NCI-H1105 treated with DMSO at 0.1 percent for 48 hours (cell line): ENCODE results near the gene GTPBP6.
"Not testable (repeated sequence)": the region's sequence is repeated elsewhere in the genome, so short reads cannot be mapped to it uniquely, and the experiment has no call there.

Experiments used
- DNase-seq: peaks from one replicate; lab custom pipeline; 2025; lab: John Stamatoyannopoulos, UW

GTPBP6 gene

DNA sequence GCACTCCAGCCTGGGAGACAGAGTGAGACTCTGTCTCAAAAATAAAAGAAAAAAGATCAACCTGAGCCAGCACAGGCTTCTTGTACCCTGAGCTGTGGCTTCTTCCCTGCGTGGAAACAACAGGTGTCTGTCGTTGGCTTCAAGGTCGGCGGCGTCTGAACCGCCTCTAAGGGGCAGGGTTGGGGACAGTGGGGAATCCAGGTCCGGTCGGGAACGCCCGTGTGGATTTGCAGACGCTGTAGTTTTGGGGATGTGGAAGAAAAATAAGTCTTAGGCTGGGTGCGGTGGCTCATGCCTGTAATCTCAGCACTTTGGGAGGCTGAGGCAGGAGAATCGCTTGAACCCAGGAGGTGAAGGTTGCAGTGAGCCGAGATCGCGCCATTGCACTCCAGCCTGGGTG lies 54.6 kb downstream of the GTPBP6 start:
- DNase-seq, result not testable (repeated sequence)

GRCh38 chrX:262381-262909 lies 56.2 kb downstream of the GTPBP6 start:
- no peak for DNase-seq

DNA sequence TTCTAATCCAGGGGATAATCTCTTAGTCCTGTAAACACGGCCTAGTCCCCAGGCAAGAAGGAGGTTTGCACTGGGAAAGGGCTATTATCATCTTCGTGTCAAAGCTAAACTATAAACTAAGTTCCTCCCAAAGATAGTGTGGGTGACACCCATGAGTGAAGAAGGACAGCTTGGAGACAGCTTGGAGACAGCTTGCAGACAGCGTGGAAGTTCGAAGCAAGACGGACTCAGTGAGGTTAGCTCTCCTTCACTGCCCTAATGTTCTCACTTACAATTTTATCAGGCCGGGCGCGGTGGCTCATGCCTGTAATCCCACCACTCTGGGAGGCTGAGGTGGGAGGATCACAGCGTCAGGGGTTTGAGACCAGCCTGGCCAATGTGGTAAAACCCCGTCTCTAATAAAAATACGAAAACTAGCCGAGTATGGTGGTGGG lies 56.7 kb downstream of the GTPBP6 start:
- no peak for DNase-seq

DNA sequence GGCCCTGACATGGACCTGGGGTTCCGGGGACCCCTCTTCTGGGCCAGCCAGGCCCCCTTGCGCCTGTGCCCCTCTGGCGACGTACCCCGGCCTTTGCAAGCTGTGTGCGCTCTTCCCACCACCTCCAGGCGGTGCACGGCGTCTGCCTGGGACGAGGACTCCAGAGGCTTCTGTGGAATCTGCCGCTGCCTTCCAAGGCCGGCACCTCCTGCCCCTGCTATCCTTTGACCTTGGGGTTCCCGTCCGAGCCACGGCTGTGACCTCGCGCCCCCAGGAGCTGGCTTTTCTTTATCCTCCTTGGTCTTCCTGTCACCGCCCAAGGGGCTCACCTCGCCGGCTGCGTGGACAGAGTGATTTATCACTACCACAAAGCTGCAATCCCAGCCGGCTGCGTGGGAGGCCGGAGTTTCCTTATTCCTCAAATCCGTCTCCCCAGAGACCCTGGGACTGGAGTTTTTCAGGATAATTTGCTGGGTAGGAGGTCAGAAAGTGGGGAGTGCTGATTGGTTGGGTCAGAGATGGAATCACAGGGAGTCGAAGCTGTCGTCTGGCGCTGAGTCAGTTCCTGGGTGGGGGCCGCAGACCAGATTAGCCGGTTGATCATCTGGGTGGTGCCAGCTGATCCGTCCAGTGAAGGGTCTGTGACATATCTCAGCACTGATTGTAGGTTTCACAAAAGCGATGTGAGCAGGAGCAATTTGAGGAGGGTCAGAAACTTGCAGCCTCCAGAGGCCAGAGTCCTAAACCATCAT lies 57.3 kb downstream of the GTPBP6 start:
- no peak for DNase-seq

DNA sequence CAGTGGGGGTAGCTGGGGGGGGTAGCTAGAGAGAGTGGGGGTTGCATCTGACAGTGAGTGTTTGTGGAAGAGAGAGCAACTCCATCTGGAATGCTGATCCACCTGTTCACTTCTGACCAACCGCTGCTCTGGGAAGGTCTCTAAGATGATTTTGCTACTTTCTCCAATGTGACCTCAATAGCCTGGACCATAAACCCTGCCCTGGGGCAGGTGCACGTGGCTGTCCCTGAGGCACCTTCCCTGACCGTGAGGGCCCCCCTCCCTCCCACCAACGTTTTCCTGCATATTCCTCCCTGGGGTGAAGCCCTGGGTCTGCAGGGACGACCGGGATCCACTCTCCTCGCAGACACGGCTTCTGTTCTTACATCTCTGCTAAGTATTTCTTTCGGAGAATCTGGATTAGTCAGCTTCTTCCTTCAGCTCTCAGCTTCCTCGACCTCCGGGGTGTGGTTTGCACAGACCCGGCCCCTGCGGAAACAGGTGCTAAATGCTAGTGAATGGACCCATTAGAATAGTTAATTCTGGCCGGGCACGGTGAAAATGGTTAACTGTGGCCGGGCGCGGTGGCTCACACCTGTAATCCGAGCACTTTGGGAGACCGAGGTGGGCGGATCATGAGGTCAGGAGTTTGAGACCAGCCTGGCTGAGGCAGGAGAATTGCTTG lies 58.8 kb downstream of the GTPBP6 start:
- DNase-seq, result no peak

DNA sequence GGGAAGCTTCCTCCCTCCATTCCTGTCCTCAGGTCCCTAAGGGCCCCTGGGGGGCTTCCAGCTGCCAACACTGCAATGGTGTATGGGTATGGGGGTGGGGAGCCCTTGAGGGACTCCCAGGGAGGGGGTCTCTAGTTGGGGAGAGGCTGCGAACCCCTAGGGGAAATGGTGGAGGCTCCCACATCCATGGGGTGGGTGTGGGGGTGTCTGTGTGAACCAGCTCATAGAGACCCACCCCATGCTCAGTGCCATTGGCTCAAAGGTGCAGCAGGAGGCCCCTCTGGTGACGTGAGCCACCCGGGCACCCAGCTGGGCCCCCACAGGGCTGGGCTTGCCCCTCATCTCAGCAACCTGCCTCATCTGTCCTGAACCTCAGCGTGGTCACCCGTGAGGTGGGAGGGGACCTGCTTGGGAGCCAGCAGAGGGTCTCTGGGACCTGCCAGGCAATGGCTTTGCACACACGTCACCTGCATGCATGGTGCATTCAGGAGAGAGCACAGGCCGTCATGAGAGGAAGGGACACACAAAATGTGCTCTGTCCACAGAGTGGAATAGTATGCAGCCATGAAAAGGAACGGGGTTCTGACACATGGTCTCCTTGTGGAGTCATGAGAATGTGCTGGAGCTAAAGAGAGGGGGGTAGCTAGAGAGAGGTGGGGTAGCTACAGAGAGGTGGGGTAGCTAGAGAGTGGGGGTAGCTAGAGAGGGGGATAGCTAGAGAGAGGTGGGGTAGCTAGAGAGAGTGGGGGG lies 60.1 kb downstream of the GTPBP6 start:
- DNase-seq, result no peak

- DNase-seq, result no peak
Measured at GRCh38 chrX:257681-258289, 60.8 kb downstream of the GTPBP6 start.

DNA sequence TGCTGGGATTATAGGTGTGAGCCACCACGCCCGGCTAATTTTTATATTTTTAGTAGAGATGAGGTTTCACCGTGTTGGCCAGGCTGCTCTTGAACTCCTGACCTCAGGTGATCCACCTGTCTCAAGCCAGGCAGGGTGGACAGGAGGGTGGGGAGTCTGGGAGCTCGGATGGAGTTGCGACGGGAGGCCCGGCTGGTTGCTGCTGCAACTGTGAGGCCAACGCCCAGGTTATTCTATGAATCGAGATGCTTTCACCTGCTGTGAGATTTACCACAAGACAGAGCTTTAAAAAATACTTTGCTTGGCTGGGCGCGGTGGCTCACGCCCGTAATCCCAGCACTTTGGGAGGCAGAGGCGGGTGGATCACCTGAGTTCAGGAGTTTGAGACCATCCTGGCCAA lies 61.5 kb downstream of the GTPBP6 start:
- DNase-seq, result not testable (repeated sequence)

GRCh38 chrX:255923-256331 lies 62.7 kb downstream of the GTPBP6 start:
- DNase-seq, result no peak
